Kidney epithelial cell (primary cell): Measurements from ENCODE around the gene ERGIC1. TPM values are rescaled to one million over a fixed set of nuclear protein-coding genes. Genes with fewer than 3 reads are reported as not detected.

Source experiments
- DNase-seq: peaks from one replicate; pipeline ENCODE4 v3.0.0-alpha.2; 2010; ENCODE audit warnings: low read depth
- H3K27me3 ChIP-seq: 2 replicates; pipeline ENCODE4 v1.6.0; 2011; ENCODE audit warnings: low read length; ENCODE audit not compliant: control insufficient read depth, insufficient read depth
- H3K36me3 ChIP-seq: 2 replicates; pipeline ENCODE4 v1.5.1; 2011; ENCODE audit warnings: low read length; ENCODE audit not compliant: control insufficient read depth, insufficient read depth
- H3K4me3 ChIP-seq: 2 replicates; pipeline ENCODE4 v1.5.1; 2011; ENCODE audit warnings: low read depth, mild to moderate bottlenecking, control low read depth, low read length
- total RNA-seq: library from RNA; depleted of rRNA; stranded (reverse); fragments of >200 nt; gene quantifications from 2 replicates; pipeline ENCODE4 v1.2.3, GENCODE V29; 2015
- TF ChIP-seq, protein P1 (sequence below): IDR thresholded peaks from 2 replicates; pipeline ENCODE4 v1.5.1; 2011; ENCODE audit warnings: mild to moderate bottlenecking, moderate library complexity, low read length, control low read depth, inconsistent platforms; ENCODE audit not compliant: insufficient read depth, poor library complexity, severe bottlenecking

Gene ERGIC1
- total RNA-seq, 1 donor from 2014 or later, result 183 TPM

DNA sequence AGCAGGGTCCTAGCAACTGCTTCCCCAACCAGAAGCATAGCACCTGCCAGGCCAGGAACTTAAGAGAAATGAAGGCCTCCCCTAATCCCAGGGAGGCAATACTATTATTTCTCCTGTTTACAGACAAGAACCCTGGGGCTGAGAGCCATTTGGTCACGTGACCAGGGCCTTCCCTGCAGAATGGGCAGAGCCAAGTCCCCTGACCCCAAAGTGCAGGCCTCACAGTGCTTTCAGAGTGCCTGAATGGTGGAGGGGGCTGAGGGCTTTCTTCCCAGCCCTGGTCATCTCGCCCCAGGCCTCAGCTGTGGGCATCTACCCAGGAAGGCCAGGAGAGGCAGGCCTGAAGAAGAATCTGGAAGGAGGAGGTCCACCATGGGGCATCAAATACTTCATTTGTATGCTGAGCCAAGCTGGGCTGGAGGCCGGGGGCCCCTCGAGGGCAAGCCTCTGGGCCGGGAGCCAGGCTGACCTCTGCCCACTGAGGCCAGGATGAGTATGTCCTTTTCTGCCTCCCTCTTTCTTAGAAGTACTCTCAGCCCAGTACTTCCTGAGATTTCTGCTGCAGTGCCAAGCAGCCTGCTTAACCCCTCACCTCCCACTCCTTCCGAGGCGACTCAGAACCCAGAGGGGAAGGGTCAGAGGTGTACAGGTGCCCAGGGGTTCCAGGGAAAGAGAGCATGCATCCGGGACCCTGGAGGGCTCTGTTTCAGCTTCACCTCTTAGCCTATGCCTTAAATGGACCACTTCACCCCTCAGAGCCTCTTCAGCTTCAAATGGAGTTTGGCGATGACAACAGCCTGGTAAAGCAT lies 44.2 kb upstream of the ERGIC1 start:
- no peak for DNase-seq
- Histone ChIP-seq H3K27me3 (no peaks in the 10 kb centered on the region), H3K36me3 (no peaks in the 10 kb centered on the region), H3K4me3 (no peak overlapping the region)
- TF ChIP-seq, protein P1, sequence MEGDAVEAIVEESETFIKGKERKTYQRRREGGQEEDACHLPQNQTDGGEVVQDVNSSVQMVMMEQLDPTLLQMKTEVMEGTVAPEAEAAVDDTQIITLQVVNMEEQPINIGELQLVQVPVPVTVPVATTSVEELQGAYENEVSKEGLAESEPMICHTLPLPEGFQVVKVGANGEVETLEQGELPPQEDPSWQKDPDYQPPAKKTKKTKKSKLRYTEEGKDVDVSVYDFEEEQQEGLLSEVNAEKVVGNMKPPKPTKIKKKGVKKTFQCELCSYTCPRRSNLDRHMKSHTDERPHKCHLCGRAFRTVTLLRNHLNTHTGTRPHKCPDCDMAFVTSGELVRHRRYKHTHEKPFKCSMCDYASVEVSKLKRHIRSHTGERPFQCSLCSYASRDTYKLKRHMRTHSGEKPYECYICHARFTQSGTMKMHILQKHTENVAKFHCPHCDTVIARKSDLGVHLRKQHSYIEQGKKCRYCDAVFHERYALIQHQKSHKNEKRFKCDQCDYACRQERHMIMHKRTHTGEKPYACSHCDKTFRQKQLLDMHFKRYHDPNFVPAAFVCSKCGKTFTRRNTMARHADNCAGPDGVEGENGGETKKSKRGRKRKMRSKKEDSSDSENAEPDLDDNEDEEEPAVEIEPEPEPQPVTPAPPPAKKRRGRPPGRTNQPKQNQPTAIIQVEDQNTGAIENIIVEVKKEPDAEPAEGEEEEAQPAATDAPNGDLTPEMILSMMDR, result no peak

DNA sequence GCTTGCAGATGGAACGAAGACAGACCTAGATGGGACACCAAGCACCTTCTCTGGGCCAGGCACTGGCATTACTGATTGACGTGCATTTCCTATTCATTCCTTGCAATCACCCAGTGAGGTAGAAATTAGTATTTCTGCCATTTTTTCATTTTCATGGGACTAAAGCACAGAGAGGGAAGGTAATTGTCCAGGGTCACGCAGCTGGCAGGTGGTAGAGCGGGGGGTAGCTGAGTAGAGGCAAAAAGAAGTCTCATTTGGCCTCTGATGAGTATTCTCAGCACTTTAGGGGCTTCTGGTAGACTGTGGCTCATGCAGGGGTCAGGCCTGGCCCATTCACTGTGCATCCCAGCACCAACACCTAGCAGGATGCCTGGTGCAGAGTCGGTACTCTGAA lies 43.6 kb upstream of the ERGIC1 start:
- Histone ChIP-seq H3K27me3 (no peaks in the 10 kb centered on the region), H3K36me3 (no peaks in the 10 kb centered on the region), H3K4me3 (no peak overlapping the region)
- no peak for DNase-seq
- TF ChIP-seq, protein P1, result no peak

DNA sequence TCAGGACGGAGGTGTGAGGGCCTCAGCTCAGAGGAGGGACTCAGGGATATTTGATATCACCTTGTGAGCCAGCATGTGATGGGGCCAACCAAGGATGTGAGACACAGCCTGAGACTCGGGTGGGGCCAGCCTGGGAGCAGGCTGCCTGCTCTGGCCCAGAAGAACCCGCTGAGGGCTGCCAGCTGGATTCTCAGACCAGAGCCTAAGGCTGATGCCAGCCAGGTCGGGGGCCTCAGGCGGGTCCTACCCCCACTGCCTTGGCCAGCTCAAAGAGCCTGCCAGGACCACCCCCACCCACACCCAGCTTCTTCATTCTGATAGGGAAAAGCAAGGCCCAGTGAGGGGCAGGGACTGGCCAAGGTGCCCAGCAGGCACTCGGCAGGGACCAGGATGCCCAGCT lies 42.8 kb upstream of the ERGIC1 start:
- H3K36me3 ChIP-seq, result no peaks in the 10 kb centered on the region
- no peak overlapping the region for H3K4me3 ChIP-seq
- no peaks in the 10 kb centered on the region for H3K27me3 ChIP-seq
- no peak for DNase-seq
- TF ChIP-seq, protein P1, result no peak

DNA sequence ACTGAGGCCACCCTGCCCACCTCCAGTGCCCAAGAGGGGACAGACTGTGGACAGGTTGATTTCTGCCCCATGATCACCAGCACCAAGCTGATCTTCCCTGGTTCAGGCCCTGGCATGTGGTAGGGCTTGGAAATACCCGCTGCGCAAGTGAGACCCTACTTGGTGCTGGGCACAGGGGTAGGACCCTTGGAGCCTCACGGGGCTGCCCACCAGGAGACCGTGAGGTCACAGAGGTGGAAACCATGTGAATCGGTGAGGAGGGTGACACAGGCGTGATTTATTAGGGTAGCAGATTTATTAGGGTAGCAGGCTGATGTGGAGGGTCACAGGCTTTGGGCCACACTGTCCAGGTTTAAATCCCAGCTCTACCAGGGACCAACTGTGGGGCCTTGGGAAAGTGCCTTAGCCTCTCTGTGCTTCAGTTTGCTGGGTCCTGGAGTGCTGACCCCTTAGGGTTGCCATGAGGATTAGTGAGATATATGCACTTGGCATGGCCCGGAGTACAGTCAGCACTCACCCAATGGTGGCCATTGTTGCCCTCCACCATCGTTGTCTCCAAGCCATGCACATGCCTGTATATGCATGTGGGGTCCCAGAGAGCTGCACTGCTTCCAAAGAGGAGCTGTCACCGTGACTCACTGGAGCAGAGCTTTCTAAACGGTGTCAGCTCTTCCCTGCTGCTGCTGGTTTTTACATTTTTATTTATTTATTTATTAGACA lies 42.2 kb upstream of the ERGIC1 start:
- DNase-seq, result no peak
- Histone ChIP-seq H3K36me3 (no peaks in the 10 kb centered on the region), H3K4me3 (no peak overlapping the region), H3K27me3 (no peaks in the 10 kb centered on the region)
- TF ChIP-seq, protein P1, result no peak

DNA sequence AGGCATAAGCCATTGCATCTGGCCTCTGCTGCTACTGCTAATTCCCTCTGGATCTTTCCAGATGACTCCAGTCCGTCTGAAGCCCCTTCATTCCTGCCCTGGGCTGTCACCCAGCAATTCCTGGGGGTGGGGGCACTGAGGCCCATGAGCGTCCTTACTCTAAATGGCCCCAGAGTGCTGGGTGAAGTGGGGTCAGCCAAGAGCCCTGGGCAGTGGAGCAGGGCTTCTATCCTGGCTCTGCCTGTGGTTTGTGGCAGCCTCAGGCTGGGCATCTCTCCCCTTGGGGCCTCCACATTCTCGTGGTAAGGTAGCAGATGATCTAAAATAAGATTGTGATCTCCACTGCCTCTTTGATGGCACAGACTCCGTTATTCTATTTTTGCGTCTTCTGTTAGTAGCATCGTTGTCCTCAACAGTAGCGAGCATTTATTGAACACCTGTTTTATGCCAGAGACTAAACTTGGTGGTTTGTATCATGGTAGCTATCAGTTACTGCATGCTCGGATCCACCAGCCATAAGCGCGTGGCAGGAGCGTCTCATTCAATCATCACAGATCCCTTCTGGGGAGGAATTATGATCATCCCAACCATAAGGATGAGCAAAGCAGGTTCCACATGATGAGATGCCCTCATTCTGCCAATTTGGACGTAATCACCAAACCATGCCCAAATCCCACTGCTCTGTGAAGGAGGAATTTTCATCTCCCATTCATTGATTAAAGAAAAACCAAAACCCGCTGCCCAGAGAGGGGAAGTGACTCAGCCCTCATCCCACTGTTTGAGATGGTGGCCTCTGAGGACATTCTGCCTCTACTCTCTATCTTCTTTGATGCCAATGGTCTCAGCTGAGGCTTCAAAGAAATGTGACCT lies 41.1 kb upstream of the ERGIC1 start:
- H3K36me3 ChIP-seq, result no peaks in the 10 kb centered on the region
- no peak overlapping the region for H3K4me3 ChIP-seq
- TF ChIP-seq, protein P1, result no peak
- DNase-seq, result no peak
- no peaks in the 10 kb centered on the region for H3K27me3 ChIP-seq
